Measurements from ENCODE around the gene KLHL20. TPM values are rescaled to one million over a fixed set of nuclear protein-coding genes. Genes with fewer than 3 reads are reported as not detected.
"Not testable (repeated sequence)": the region's sequence is repeated elsewhere in the genome, so short reads cannot be mapped to it uniquely, and the experiment has no call there.

Gene KLHL20
- total RNA-seq, 2 donors from 2014 or later = 14.3 to 15.8 TPM

DNA sequence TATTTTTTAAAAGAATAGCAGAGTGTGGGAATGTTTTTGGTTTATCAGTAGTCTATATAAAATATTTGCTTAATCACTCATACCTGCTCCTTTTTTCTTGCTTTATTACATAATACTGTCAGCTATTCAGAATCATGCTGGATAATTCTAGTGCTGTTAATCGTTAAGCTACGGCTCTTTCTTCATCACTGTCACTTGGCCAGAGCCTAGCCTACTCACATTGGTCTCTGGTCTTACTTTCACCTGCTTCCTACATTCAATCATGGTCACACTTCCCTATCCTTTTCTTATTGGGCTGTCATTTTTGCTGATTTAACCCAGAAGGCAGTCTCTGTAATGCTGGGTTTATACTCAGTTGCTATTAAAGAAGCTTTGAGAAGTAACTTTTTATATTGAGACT, 2.5 kb downstream of the KLHL20 start:
- 13 to 18% methylated on average over 2 of the region's 2 CpGs for WGBS, 2 donors
- TF ChIP-seq POLR2A (IDR thresholded peaks at IDR 0.05) = no peak
- TF ChIP-seq, protein P1, sequence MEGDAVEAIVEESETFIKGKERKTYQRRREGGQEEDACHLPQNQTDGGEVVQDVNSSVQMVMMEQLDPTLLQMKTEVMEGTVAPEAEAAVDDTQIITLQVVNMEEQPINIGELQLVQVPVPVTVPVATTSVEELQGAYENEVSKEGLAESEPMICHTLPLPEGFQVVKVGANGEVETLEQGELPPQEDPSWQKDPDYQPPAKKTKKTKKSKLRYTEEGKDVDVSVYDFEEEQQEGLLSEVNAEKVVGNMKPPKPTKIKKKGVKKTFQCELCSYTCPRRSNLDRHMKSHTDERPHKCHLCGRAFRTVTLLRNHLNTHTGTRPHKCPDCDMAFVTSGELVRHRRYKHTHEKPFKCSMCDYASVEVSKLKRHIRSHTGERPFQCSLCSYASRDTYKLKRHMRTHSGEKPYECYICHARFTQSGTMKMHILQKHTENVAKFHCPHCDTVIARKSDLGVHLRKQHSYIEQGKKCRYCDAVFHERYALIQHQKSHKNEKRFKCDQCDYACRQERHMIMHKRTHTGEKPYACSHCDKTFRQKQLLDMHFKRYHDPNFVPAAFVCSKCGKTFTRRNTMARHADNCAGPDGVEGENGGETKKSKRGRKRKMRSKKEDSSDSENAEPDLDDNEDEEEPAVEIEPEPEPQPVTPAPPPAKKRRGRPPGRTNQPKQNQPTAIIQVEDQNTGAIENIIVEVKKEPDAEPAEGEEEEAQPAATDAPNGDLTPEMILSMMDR (IDR thresholded peaks at IDR 0.05) = no peak
- H3K27ac ChIP-seq = no peak overlapping the region
- H3K27me3 ChIP-seq = no peaks in the 10 kb centered on the region
- peak in 1 of 4 donors; percentile 16 for DNase-seq
- H3K4me3 ChIP-seq = no peak overlapping the region
- intact Hi-C loops (cut with DNase I) = no loop called here
- peaks cover 0 to 2% of the 10 kb centered on the region in 2 donors for H3K36me3 ChIP-seq (replicated peaks in 1 of 2; ENCODE audit: insufficient read depth in 1 of 2, low read depth in 2 of 2)
- no peaks in the 10 kb centered on the region for H3K9me3 ChIP-seq
- H3K4me1 ChIP-seq = peaks cover 18% of the 10 kb centered on the region
- no peak for ATAC-seq

DNA sequence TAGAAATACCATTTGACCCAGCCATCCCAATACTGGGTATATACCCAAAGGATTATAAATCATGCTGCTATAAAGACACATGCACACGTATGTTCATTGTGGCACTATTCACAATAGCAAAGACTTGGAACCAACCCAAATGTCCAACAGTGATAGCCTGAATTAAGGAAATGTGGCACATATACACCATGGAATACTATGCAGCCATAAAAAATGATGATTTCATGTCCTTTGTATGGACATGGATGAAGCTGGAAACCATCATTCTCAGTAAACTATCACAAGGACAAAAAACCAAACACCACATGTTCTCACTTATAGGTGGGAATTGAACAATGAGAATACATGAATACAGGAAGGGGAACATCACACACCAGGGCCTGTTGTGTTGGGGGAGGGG, 16.6 kb downstream of the KLHL20 start:
- H3K36me3 ChIP-seq (replicated peaks in 1 of 2; ENCODE audit: insufficient read depth in 1 of 2, low read depth in 2 of 2); H3K9me3 ChIP-seq; H3K4me3 ChIP-seq; H3K4me1 ChIP-seq; H3K27ac ChIP-seq; DNase-seq; H3K27me3 ChIP-seq; intact Hi-C loops (cut with DNase I); ATAC-seq: not testable (repeated sequence)
- 94 to 100% methylated on average over 1 of the region's 1 CpG for WGBS, 2 donors

DNA sequence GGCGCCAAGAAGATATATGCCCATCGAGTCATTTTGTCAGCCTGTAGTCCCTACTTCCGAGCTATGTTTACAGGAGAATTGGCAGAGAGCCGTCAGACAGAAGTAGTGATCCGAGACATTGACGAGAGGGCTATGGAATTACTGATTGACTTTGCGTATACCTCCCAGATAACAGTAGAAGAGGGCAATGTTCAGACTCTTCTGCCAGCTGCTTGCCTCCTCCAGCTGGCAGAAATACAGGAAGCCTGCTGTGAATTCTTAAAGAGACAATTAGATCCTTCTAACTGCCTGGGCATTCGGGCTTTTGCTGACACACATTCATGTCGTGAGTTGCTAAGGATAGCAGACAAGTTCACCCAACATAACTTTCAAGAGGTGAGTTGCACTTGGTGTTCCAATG, 19.1 kb downstream of the KLHL20 start:
- no peaks in the 10 kb centered on the region for H3K4me1 ChIP-seq
- H3K9me3 ChIP-seq = no peaks in the 10 kb centered on the region
- TF ChIP-seq, protein P1 (IDR thresholded peaks at IDR 0.05) = no peak
- TF ChIP-seq POLR2A (IDR thresholded peaks at IDR 0.05) = no peak
- intact Hi-C loops (cut with DNase I) = no loop called here
- H3K4me3 ChIP-seq = no peak overlapping the region
- H3K27ac ChIP-seq = no peak overlapping the region
- H3K36me3 ChIP-seq (replicated peaks in 1 of 2; ENCODE audit: insufficient read depth in 1 of 2, low read depth in 2 of 2) = peaks cover 0 to 8% of the 10 kb centered on the region in 2 donors
- H3K27me3 ChIP-seq = no peaks in the 10 kb centered on the region
- WGBS, 2 donors = 59 to 60% methylated on average over 9 of the region's 9 CpGs
- DNase-seq = no peak
- ATAC-seq = no peak

DNA sequence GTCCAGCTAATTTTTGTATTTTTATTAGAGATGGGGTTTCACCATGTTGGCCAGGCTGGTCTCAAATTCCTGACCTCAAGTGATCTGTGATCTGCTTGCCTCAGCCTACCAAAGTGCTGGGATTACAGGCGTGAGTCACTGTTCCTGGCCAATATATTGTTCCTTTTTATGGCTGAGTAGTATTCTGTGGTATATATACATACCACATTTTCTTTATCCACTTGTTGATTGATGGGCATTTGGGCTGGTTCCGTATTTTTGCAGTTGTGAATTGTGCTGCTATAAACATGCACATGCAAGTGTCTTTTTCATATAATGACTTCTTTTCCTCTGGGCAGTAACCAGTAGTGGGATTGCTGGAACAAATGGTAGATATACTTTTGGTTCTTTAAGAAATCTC, 21.3 kb downstream of the KLHL20 start:
- intact Hi-C loops (cut with DNase I); H3K9me3 ChIP-seq; H3K4me3 ChIP-seq; DNase-seq; H3K27me3 ChIP-seq; H3K4me1 ChIP-seq; H3K36me3 ChIP-seq (replicated peaks in 1 of 2; ENCODE audit: insufficient read depth in 1 of 2, low read depth in 2 of 2); ATAC-seq; H3K27ac ChIP-seq: not testable (repeated sequence)
- WGBS, 2 donors = 95 to 100% methylated on average over 2 of the region's 2 CpGs

DNA sequence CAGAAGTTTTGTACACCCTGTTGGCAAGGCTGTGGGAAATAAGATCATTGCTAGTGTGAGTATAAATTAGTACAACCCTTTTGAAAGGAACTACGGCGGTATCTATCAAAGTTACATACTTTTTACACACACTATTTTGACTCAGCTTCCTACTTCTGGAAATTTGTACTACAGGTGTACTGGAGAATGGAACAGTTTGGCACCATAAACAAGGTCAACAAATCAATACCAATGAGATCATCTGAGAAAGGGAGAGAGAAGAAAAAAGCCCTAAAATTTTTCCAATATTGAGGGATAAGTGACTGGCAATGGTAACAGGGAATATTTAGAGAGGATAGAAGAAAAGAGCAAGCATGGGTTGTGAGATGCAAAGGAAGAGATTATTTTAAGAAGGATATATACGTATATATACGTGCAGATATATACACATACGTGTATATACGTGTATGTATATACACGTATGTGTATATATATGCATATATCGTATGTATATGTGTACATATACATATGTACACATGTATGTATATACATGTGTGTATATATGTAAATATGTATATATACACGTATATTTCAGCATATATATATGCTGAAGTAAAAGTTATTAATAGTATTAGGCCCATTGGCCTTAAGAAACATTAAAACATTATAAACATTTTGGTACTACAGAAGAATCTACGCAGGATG, 27.6 kb downstream of the KLHL20 start:
- peak; percentile 24 for ATAC-seq
- 89 to 90% methylated on average over 10 of the region's 10 CpGs for WGBS, 2 donors
- Histone ChIP-seq H3K27me3 (no peaks in the 10 kb centered on the region), H3K36me3 (replicated peaks in 1 of 2; ENCODE audit: insufficient read depth in 1 of 2, low read depth in 2 of 2) (no peaks in the 10 kb centered on the region), H3K4me1 (peaks cover 5% of the 10 kb centered on the region), H3K9me3 (no peaks in the 10 kb centered on the region), H3K4me3 (no peak overlapping the region), H3K27ac (no peak overlapping the region)
- no peak for TF ChIP-seq POLR2A (IDR thresholded peaks at IDR 0.05)
- TF ChIP-seq, protein P1 (IDR thresholded peaks at IDR 0.05) = no peak
- intact Hi-C loops (cut with DNase I) = no loop called here
- no peak for DNase-seq

DNA sequence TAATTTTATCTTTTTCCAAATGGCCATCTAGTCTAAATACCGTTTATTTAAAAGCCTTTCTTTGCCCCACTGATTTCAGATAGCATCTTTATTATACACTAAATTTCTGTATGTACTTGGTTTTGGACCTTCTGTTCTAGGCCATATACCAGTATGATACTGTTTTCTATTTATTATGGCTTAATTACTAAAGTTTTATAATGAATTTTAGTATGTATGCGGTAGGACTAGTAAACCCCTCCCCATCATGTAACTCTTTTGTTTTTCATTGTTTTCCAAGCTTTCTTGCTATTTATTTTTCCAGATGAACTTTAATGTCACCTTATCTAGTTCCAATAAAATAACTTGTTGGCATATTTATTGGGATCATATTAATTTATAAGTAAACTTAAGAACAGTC, 29.9 kb downstream of the KLHL20 start:
- H3K27me3 ChIP-seq = no peaks in the 10 kb centered on the region
- no peak overlapping the region for H3K27ac ChIP-seq
- ATAC-seq = no peak
- H3K36me3 ChIP-seq (replicated peaks in 1 of 2; ENCODE audit: insufficient read depth in 1 of 2, low read depth in 2 of 2) = no peaks in the 10 kb centered on the region
- TF ChIP-seq POLR2A (IDR thresholded peaks at IDR 0.05) = no peak
- TF ChIP-seq, protein P1 (IDR thresholded peaks at IDR 0.05) = no peak
- intact Hi-C loops (cut with DNase I) = no loop called here
- peaks cover 5% of the 10 kb centered on the region for H3K4me1 ChIP-seq
- no peak for DNase-seq
- no peak overlapping the region for H3K4me3 ChIP-seq
- 86 to 93% methylated on average over 2 of the region's 2 CpGs for WGBS, 2 donors
- H3K9me3 ChIP-seq = no peaks in the 10 kb centered on the region

Data from body of pancreas (tissue), 4 donors.